GM19397 (cell line): ENCODE data around the gene GPX1.
A peak's percentile ranks its signal among the peaks of the same experiment; 100 is the strongest.
"Not testable (repeated sequence)": the region's sequence is repeated elsewhere in the genome, so short reads cannot be mapped to it uniquely, and the experiment has no call there.

ENCODE experiments used
- ATAC-seq: cut with Tn5 transposase; IDR thresholded peaks from one replicate; pipeline ENCODE4 v1.9.1; 2021; ENCODE audit warnings: mild to moderate bottlenecking, moderate library complexity; ENCODE audit not compliant: unreplicated experiment

Gene GPX1

GRCh38 chr3:49358884-49359225, 702 bp upstream of the GPX1 start:
- no peak for ATAC-seq

- peak; percentile 36 for ATAC-seq
Measured at GRCh38 chr3:49357443-49358216, 523 bp downstream of the GPX1 start.

- not testable (repeated sequence) for ATAC-seq
Measured at GRCh38 chr3:49357095-49357442, 1.1 kb downstream of the GPX1 start.

GRCh38 chr3:49352890-49353421, 5.2 kb downstream of the GPX1 start:
- ATAC-seq = no peak

- ATAC-seq = no peak
Measured at GRCh38 chr3:49352281-49352680, 5.9 kb downstream of the GPX1 start.

- no peak for ATAC-seq
Measured at GRCh38 chr3:49351521-49352011, 6.6 kb downstream of the GPX1 start.

- no peak for ATAC-seq
Measured at GRCh38 chr3:49349348-49350114, 8.6 kb downstream of the GPX1 start.

- not testable (repeated sequence) for ATAC-seq
Measured at GRCh38 chr3:49348361-49348760, 9.8 kb downstream of the GPX1 start.

- ATAC-seq = no peak
Measured at GRCh38 chr3:49346797-49347251, 11.3 kb downstream of the GPX1 start.

GRCh38 chr3:49343163-49343562, 15.0 kb downstream of the GPX1 start:
- no peak for ATAC-seq

- no peak for ATAC-seq
Measured at GRCh38 chr3:49341996-49342395, 16.2 kb downstream of the GPX1 start.

GRCh38 chr3:49339941-49340800, 18.0 kb downstream of the GPX1 start, which contains the start of gene USP4:
USP4 (minus strand) TSS chr3:49340053; CDS start chr3:49340024, 29 bp downstream.
- peak; percentile 91 for ATAC-seq

GRCh38 chr3:49339581-49339940, 18.6 kb downstream of the GPX1 start:
- no peak for ATAC-seq

- ATAC-seq = no peak
Measured at GRCh38 chr3:49333916-49334633, 24.1 kb downstream of the GPX1 start.

- ATAC-seq = no peak
Measured at GRCh38 chr3:49333091-49333490, 25.1 kb downstream of the GPX1 start.

- ATAC-seq = no peak
Measured at GRCh38 chr3:49329186-49329585, 29.0 kb downstream of the GPX1 start.

- ATAC-seq = not testable (repeated sequence)
Measured at GRCh38 chr3:49328350-49328749, 29.8 kb downstream of the GPX1 start.

GRCh38 chr3:49327485-49327884, 30.7 kb downstream of the GPX1 start:
- ATAC-seq = no peak

GRCh38 chr3:49324768-49325167, 33.4 kb downstream of the GPX1 start:
- no peak for ATAC-seq
